ENCODE results near the gene FANCI. TPM values are rescaled to one million over a fixed set of nuclear protein-coding genes. Genes with fewer than 3 reads are reported as not detected.
"Not testable (repeated sequence)": the region's sequence is repeated elsewhere in the genome, so short reads cannot be mapped to it uniquely, and the experiment has no call there.

Gene FANCI
- total RNA-seq, 2 donors from 2014 or later: 94.5 to 173 TPM

- WGBS, 2 experiments (ENCODE audit: insufficient coverage in 1 of 2, insufficient read length in 1 of 2): 0 to 3% methylated on average over 5 to 6 of the region's 6 CpGs
- H3K27ac ChIP-seq (ENCODE audit: low read depth, low read length): no peak overlapping the region
- TF ChIP-seq CTCF (conservative IDR thresholded peaks at IDR 0.05): no peak
- peak overlapping the region; percentile 92 for H3K4me3 ChIP-seq (ENCODE audit: low read length)
- Mint-ChIP-seq H3K4me1 (peaks cover 17% of the 10 kb centered on the region), H3K4me3 (peak overlapping the region; percentile 95), H3K27me3 (ENCODE audit: insufficient read depth) (peaks cover 24% of the 10 kb centered on the region), H3K27ac (peak overlapping the region; percentile 84), H3K9me3 (peaks cover 21% of the 10 kb centered on the region), H3K36me3 (ENCODE audit: low read depth) (peaks cover 25% of the 10 kb centered on the region)
- H3K9ac ChIP-seq (ENCODE audit: extremely low read depth, low read length, poor library complexity, severe bottlenecking): peak overlapping the region; percentile 63
- no peaks in the 10 kb centered on the region for H3K4me1 ChIP-seq (ENCODE audit: control insufficient read depth, insufficient read depth, low read length)
- peaks cover 22% of the 10 kb centered on the region for H3K36me3 ChIP-seq (ENCODE audit: control insufficient read depth, insufficient read depth, low read length)
- H3K9me3 ChIP-seq (ENCODE audit: control insufficient read depth, low read length): peaks cover 21% of the 10 kb centered on the region
- peaks cover 4% of the 10 kb centered on the region for H3K27me3 ChIP-seq (ENCODE audit: control insufficient read depth, insufficient read depth, low read length, poor library complexity, severe bottlenecking)
- no peak for DNase-seq
These were observed 760 bp downstream of the FANCI start for GRCh38 chr15:89244574-89244903.

GRCh38 chr15:89247446-89247845, 3.7 kb downstream of the FANCI start:
- Histone ChIP-seq H3K27me3 (ENCODE audit: control insufficient read depth, insufficient read depth, low read length, poor library complexity, severe bottlenecking) (peaks cover 4% of the 10 kb centered on the region), H3K36me3 (ENCODE audit: control insufficient read depth, insufficient read depth, low read length) (peaks cover 41% of the 10 kb centered on the region), H3K9ac (ENCODE audit: extremely low read depth, low read length, poor library complexity, severe bottlenecking) (no peak overlapping the region), H3K4me1 (ENCODE audit: control insufficient read depth, insufficient read depth, low read length) (no peaks in the 10 kb centered on the region), H3K27ac (ENCODE audit: low read depth, low read length) (no peak overlapping the region), H3K9me3 (ENCODE audit: control insufficient read depth, low read length) (peaks cover 18% of the 10 kb centered on the region), H3K4me3 (ENCODE audit: low read length) (no peak overlapping the region)
- 75 to 92% methylated on average over 2 of the region's 2 CpGs for WGBS, 2 experiments (ENCODE audit: insufficient coverage in 1 of 2, insufficient read length in 1 of 2)
- no peak for DNase-seq
- peaks cover 17% of the 10 kb centered on the region for H3K4me1 Mint-ChIP-seq
- peaks cover 46% of the 10 kb centered on the region for H3K36me3 Mint-ChIP-seq (ENCODE audit: low read depth)
- TF ChIP-seq CTCF (conservative IDR thresholded peaks at IDR 0.05): no peak
- peaks cover 11% of the 10 kb centered on the region for H3K27me3 Mint-ChIP-seq (ENCODE audit: insufficient read depth)
- peaks cover 14% of the 10 kb centered on the region for H3K9me3 Mint-ChIP-seq
- no peak overlapping the region for H3K4me3 Mint-ChIP-seq
- no peak overlapping the region for H3K27ac Mint-ChIP-seq

- 95 to 99% methylated on average over 2 of the region's 2 CpGs for WGBS, 2 experiments (ENCODE audit: insufficient coverage in 1 of 2, insufficient read length in 1 of 2)
- H3K36me3 ChIP-seq (ENCODE audit: control insufficient read depth, insufficient read depth, low read length): peaks cover 41% of the 10 kb centered on the region
- H3K9me3 Mint-ChIP-seq: peaks cover 14% of the 10 kb centered on the region
- H3K27ac Mint-ChIP-seq: no peak overlapping the region
- peaks cover 12% of the 10 kb centered on the region for H3K4me1 Mint-ChIP-seq
- H3K9ac ChIP-seq (ENCODE audit: extremely low read depth, low read length, poor library complexity, severe bottlenecking): no peak overlapping the region
- H3K4me1 ChIP-seq (ENCODE audit: control insufficient read depth, insufficient read depth, low read length): no peaks in the 10 kb centered on the region
- DNase-seq: no peak
- no peak overlapping the region for H3K4me3 ChIP-seq (ENCODE audit: low read length)
- TF ChIP-seq CTCF (conservative IDR thresholded peaks at IDR 0.05): no peak
- H3K4me3 Mint-ChIP-seq: no peak overlapping the region
- peaks cover 46% of the 10 kb centered on the region for H3K36me3 Mint-ChIP-seq (ENCODE audit: low read depth)
- H3K27me3 Mint-ChIP-seq (ENCODE audit: insufficient read depth): no peaks in the 10 kb centered on the region
- H3K9me3 ChIP-seq (ENCODE audit: control insufficient read depth, low read length): peaks cover 18% of the 10 kb centered on the region
- no peaks in the 10 kb centered on the region for H3K27me3 ChIP-seq (ENCODE audit: control insufficient read depth, insufficient read depth, low read length, poor library complexity, severe bottlenecking)
- H3K27ac ChIP-seq (ENCODE audit: low read depth, low read length): no peak overlapping the region
These were observed 4.8 kb downstream of the FANCI start for GRCh38 chr15:89248584-89248983.

- 100% methylated on average over 4 of the region's 5 CpGs; no CpG with 5 or more reads in 1 of the 2 experiments for WGBS, 2 experiments (ENCODE audit: insufficient coverage in 1 of 2, insufficient read length in 1 of 2)
- H3K4me3 Mint-ChIP-seq; DNase-seq; H3K4me3 ChIP-seq (ENCODE audit: low read length); H3K27ac ChIP-seq (ENCODE audit: low read depth, low read length); H3K27ac Mint-ChIP-seq; H3K27me3 Mint-ChIP-seq (ENCODE audit: insufficient read depth); H3K9ac ChIP-seq (ENCODE audit: extremely low read depth, low read length, poor library complexity, severe bottlenecking); H3K4me1 ChIP-seq (ENCODE audit: control insufficient read depth, insufficient read depth, low read length); H3K27me3 ChIP-seq (ENCODE audit: control insufficient read depth, insufficient read depth, low read length, poor library complexity, severe bottlenecking); H3K4me1 Mint-ChIP-seq: not testable (repeated sequence)
- Histone ChIP-seq H3K36me3 (ENCODE audit: control insufficient read depth, insufficient read depth, low read length) (peaks cover 48% of the 10 kb centered on the region), H3K9me3 (ENCODE audit: control insufficient read depth, low read length) (peaks cover 18% of the 10 kb centered on the region)
- peaks cover 48% of the 10 kb centered on the region for H3K36me3 Mint-ChIP-seq (ENCODE audit: low read depth)
- peaks cover 14% of the 10 kb centered on the region for H3K9me3 Mint-ChIP-seq
These were observed 6.4 kb downstream of the FANCI start for GRCh38 chr15:89250142-89250541.

GRCh38 chr15:89277281-89277680, 33.5 kb downstream of the FANCI start:
- H3K27ac Mint-ChIP-seq; H3K9ac ChIP-seq (ENCODE audit: extremely low read depth, low read length, poor library complexity, severe bottlenecking); H3K4me1 ChIP-seq (ENCODE audit: control insufficient read depth, insufficient read depth, low read length); H3K27me3 ChIP-seq (ENCODE audit: control insufficient read depth, insufficient read depth, low read length, poor library complexity, severe bottlenecking); H3K4me1 Mint-ChIP-seq; H3K9me3 Mint-ChIP-seq; H3K27me3 Mint-ChIP-seq (ENCODE audit: insufficient read depth); H3K4me3 ChIP-seq (ENCODE audit: low read length); DNase-seq; H3K4me3 Mint-ChIP-seq; H3K9me3 ChIP-seq (ENCODE audit: control insufficient read depth, low read length); H3K27ac ChIP-seq (ENCODE audit: low read depth, low read length): not testable (repeated sequence)
- H3K36me3 ChIP-seq (ENCODE audit: control insufficient read depth, insufficient read depth, low read length): peaks cover 71% of the 10 kb centered on the region
- 80 to 94% methylated on average over 4 of the region's 4 CpGs for WGBS, 2 experiments (ENCODE audit: insufficient coverage in 1 of 2, insufficient read length in 1 of 2)
- peaks cover 11% of the 10 kb centered on the region for H3K36me3 Mint-ChIP-seq (ENCODE audit: low read depth)

Measured in endodermal cell (in vitro differentiated cells).